ENCODE data around the gene LIPM. TPM values are rescaled to one million over a fixed set of nuclear protein-coding genes. Genes with fewer than 3 reads are reported as not detected.

The LIPM gene
- total and polyA plus RNA-seq, 7 donors: not detected

GRCh38 chr10:88832376-88832775 is 29.8 kb downstream of the LIPM start:
- Histone ChIP-seq H3K36me3 (ENCODE audit: insufficient read depth in 1 of 2, low read depth in 1 of 2) (no peaks in the 10 kb centered on the region), H3K27me3 (ENCODE audit: insufficient read depth in 3 of 3, low read length in 2 of 3) (no peaks in the 10 kb centered on the region), H3K4me3 (no peak overlapping the region), H3K27ac (no peak overlapping the region), H3K4me1 (no peaks in the 10 kb centered on the region), H3K9me3 (no peaks in the 10 kb centered on the region)
- ATAC-seq: no peak
- TF ChIP-seq, protein P1, sequence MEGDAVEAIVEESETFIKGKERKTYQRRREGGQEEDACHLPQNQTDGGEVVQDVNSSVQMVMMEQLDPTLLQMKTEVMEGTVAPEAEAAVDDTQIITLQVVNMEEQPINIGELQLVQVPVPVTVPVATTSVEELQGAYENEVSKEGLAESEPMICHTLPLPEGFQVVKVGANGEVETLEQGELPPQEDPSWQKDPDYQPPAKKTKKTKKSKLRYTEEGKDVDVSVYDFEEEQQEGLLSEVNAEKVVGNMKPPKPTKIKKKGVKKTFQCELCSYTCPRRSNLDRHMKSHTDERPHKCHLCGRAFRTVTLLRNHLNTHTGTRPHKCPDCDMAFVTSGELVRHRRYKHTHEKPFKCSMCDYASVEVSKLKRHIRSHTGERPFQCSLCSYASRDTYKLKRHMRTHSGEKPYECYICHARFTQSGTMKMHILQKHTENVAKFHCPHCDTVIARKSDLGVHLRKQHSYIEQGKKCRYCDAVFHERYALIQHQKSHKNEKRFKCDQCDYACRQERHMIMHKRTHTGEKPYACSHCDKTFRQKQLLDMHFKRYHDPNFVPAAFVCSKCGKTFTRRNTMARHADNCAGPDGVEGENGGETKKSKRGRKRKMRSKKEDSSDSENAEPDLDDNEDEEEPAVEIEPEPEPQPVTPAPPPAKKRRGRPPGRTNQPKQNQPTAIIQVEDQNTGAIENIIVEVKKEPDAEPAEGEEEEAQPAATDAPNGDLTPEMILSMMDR (IDR thresholded peaks at IDR 0.05): no peak
- intact Hi-C loops (cut with DNase I): no loop called here
- DNase-seq: no peak

GRCh38 chr10:88833156-88833555 is 30.6 kb downstream of the LIPM start:
- H3K27ac ChIP-seq: no peak overlapping the region
- intact Hi-C loops (cut with DNase I): no loop called here

DNA sequence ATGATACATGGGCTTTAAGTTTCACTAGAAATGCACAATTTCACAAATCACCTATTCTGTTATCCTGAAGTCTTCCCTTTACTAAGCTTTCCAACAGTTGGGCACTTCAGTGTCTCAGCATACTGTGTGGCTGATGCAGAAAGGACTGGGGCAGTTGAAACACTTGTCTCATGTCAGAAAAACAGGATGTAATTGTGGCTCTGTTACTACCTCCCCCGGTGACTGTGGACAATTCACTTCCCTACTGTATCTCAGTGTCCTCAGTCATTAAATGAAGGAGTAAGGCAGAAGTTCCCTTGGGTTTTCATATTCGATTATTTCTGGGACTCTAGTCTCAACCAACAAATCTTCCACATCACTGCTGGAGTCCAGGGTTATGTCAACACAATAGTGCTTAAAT is 31.2 kb downstream of the LIPM start:
- H3K27ac ChIP-seq: no peak overlapping the region
- H3K4me3 ChIP-seq: no peak overlapping the region
- peaks cover 0 to 5% (median 0%) of the 10 kb centered on the region in 3 donors for H3K27me3 ChIP-seq (ENCODE audit: insufficient read depth in 3 of 3, low read length in 2 of 3)
- no peak for DNase-seq
- WGBS, 3 donors: 44 to 59% (median 54%) methylated on average over 2 of the region's 2 CpGs
- no peaks in the 10 kb centered on the region for H3K4me1 ChIP-seq
- H3K36me3 ChIP-seq (ENCODE audit: insufficient read depth in 1 of 2, low read depth in 1 of 2): no peaks in the 10 kb centered on the region
- intact Hi-C loops (cut with DNase I): no loop called here
- TF ChIP-seq, protein P1 (IDR thresholded peaks at IDR 0.05): no peak
- H3K9me3 ChIP-seq: no peaks in the 10 kb centered on the region
- ATAC-seq: no peak

More at GRCh38 chr10:88833156-88833555, 30.6 kb downstream of the LIPM start:
- WGBS, 3 donors: 94 to 97% (median 97%) methylated on average over 2 of the region's 2 CpGs
- ATAC-seq (no peak), DNase-seq (no peak)
- Histone ChIP-seq H3K36me3 (ENCODE audit: insufficient read depth in 1 of 2, low read depth in 1 of 2) (no peaks in the 10 kb centered on the region), H3K4me3 (no peak overlapping the region), H3K9me3 (no peaks in the 10 kb centered on the region), H3K4me1 (no peaks in the 10 kb centered on the region), H3K27me3 (ENCODE audit: insufficient read depth in 3 of 3, low read length in 2 of 3) (no peaks in the 10 kb centered on the region)
- TF ChIP-seq, protein P1 (IDR thresholded peaks at IDR 0.05): no peak

DNA sequence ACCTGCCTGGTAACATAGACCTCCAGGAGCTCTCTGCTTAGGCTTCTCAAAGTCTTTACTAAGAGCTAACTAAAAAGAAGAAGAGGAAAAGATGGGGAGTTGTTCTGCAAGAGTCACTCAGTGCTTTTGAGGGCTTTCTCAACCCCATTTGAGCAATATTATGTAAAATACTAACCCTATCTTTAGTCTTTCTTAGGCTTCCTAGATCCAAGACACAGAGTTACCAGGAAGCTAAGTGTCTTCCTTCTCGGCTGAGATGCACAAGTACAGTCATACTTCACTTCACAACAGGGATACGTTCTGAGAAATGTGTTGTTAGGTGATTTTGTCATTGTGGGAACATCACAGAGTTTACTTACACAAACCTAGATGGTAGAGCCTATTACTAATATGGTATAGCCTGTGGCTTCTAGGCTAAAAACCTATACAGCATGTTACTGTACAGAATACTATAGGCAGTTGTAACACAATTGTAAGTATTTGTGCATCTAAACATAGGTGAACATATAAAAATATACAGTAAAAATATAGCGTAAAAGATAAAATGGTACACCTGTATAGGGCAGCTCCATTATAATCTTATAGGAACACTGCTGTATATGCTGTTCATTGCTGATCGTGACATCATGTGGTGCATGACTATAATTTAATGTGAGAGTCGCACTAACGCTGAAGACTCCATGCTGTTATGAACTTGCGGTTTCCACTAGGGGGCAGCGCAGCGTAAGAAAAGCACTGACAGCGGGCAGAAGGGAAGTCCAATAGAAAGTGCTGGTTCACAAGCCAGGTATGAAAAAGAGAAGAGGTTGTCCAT is 32.8 kb downstream of the LIPM start:
- ATAC-seq: peak; percentile 78 to 97 (median 90)
- WGBS, 3 donors: 17 to 19% (median 18%) methylated on average over 10 of the region's 10 CpGs
- Histone ChIP-seq H3K4me3 (no peak overlapping the region), H3K27ac (no peak overlapping the region), H3K4me1 (no peaks in the 10 kb centered on the region), H3K36me3 (ENCODE audit: insufficient read depth in 1 of 2, low read depth in 1 of 2) (no peaks in the 10 kb centered on the region), H3K27me3 (ENCODE audit: insufficient read depth in 3 of 3, low read length in 2 of 3) (peaks cover 0 to 5% (median 0%) of the 10 kb centered on the region in 3 donors), H3K9me3 (no peaks in the 10 kb centered on the region)
- intact Hi-C loops (cut with DNase I): loop anchor here (1.0 to 5.0 kb wide), 5 partner anchors 42 to 377 kb away; no protein-coding TSS in a partner anchor
- TF ChIP-seq, protein P1 (IDR thresholded peaks at IDR 0.05): peak; percentile 87
- DNase-seq: peak; percentile 85 to 90
